CD4-positive, alpha-beta T cell treated with Interleukin-12 subunit alpha and Interleukin-12 subunit beta, for 1 hour (primary cell): Measurements from ENCODE around the gene CLEC1A.

ENCODE experiments used
- DNase-seq: peaks from one replicate; pipeline ENCODE4 v3.0.0-alpha.2; 2020

The CLEC1A gene

GRCh38 chr12:10101042-10101579 is 2.3 kb upstream of the CLEC1A start:
- DNase-seq: no peak

- DNase-seq: no peak
These were observed 1.3 kb downstream of the CLEC1A start for GRCh38 chr12:10097521-10097920.

GRCh38 chr12:10095971-10096370 is 2.8 kb downstream of the CLEC1A start:
- no peak for DNase-seq

- no peak for DNase-seq
These were observed 4.0 kb downstream of the CLEC1A start for GRCh38 chr12:10094646-10095395.

- DNase-seq: no peak
These were observed 9.6 kb downstream of the CLEC1A start for GRCh38 chr12:10088955-10089900.

GRCh38 chr12:10088031-10088430 is 10.8 kb downstream of the CLEC1A start:
- DNase-seq: no peak

GRCh38 chr12:10086387-10086786 is 12.4 kb downstream of the CLEC1A start:
- DNase-seq: no peak

GRCh38 chr12:10084733-10085132 is 14.1 kb downstream of the CLEC1A start:
- DNase-seq: no peak

- DNase-seq: no peak
These were observed 16.5 kb downstream of the CLEC1A start for GRCh38 chr12:10082117-10082874.

- DNase-seq: no peak
These were observed 23.3 kb downstream of the CLEC1A start for GRCh38 chr12:10075451-10075850.

GRCh38 chr12:10073261-10073660 is 25.5 kb downstream of the CLEC1A start:
- no peak for DNase-seq

- DNase-seq: no peak
These were observed 26.7 kb downstream of the CLEC1A start for GRCh38 chr12:10072131-10072530.

GRCh38 chr12:10070380-10070779 is 28.4 kb downstream of the CLEC1A start:
- no peak for DNase-seq

- no peak for DNase-seq
These were observed 28.8 kb downstream of the CLEC1A start for GRCh38 chr12:10069976-10070375.

GRCh38 chr12:10069099-10069498 is 29.7 kb downstream of the CLEC1A start:
- peak; percentile 6 for DNase-seq

GRCh38 chr12:10068644-10069043 is 30.1 kb downstream of the CLEC1A start:
- DNase-seq: peak; percentile 1

GRCh38 chr12:10067942-10068341 is 30.8 kb downstream of the CLEC1A start:
- no peak for DNase-seq

GRCh38 chr12:10067264-10067663 is 31.5 kb downstream of the CLEC1A start:
- no peak for DNase-seq

GRCh38 chr12:10065241-10065640 is 33.5 kb downstream of the CLEC1A start:
- no peak for DNase-seq

- DNase-seq: no peak
These were observed 40.4 kb downstream of the CLEC1A start for GRCh38 chr12:10058387-10058786.

GRCh38 chr12:10052193-10052913 is 46.4 kb downstream of the CLEC1A start:
- no peak for DNase-seq

- DNase-seq: no peak
These were observed 50.3 kb downstream of the CLEC1A start for GRCh38 chr12:10048526-10048925.
